Measurements from ENCODE around the gene MRPL23.

GRCh38 chr11:1916986-1917522 is 30.1 kb upstream of the MRPL23 start:
- TF ChIP-seq SMAD3 (CRISPR knock-in tag; conservative IDR thresholded peaks at IDR 0.05) (no peak), RAD21 (CRISPR knock-in tag; conservative IDR thresholded peaks at IDR 0.05 in 1 of 2, IDR thresholded peaks at IDR 0.05 in 1 of 2) (no peak)
- TF ChIP-seq, protein P1, sequence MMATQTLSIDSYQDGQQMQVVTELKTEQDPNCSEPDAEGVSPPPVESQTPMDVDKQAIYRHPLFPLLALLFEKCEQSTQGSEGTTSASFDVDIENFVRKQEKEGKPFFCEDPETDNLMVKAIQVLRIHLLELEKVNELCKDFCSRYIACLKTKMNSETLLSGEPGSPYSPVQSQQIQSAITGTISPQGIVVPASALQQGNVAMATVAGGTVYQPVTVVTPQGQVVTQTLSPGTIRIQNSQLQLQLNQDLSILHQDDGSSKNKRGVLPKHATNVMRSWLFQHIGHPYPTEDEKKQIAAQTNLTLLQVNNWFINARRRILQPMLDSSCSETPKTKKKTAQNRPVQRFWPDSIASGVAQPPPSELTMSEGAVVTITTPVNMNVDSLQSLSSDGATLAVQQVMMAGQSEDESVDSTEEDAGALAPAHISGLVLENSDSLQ (IDR thresholded peaks at IDR 0.05) = no peak

Measured in K562 (cell line).